Adrenal gland (tissue), 12 donors: ENCODE results near the gene ENTR1. TPM values are rescaled to one million over a fixed set of nuclear protein-coding genes. Genes with fewer than 3 reads are reported as not detected.
A peak's percentile ranks its signal among the peaks of the same experiment; 100 is the strongest.

Experiments
- DNase-seq, 7 donors: peaks; one replicate each; pipeline ENCODE4 v3.0.0-alpha.2; 2019 to 2020
- H3K27ac ChIP-seq, 5 donors: fragments of 200-600 bp; sonication (generic) in 4 of 5; 1 replicate in 3 of 5; 2 replicates in 2 of 5; pipeline versions ENCODE4 v1.5.1 to v1.8.0; 2016 to 2020; ENCODE audit warnings: mild to moderate bottlenecking in 1 of 5
- H3K27me3 ChIP-seq: fragments of 200-600 bp; 2 replicates; pipeline ENCODE4 v1.8.0; 2021
- H3K36me3 ChIP-seq, 2 donors: fragments of 200-600 bp; replicated peaks in 1 of 2; 1 replicate in 1 of 2; 2 replicates in 1 of 2; pipeline versions ENCODE4 v1.5.1 to v1.8.0; 2018 to 2022
- H3K4me1 ChIP-seq, 2 donors: fragments of 200-600 bp; replicated peaks in 1 of 2; 1 replicate in 1 of 2; 2 replicates in 1 of 2; pipeline versions ENCODE4 v1.5.1 to v1.8.0; 2018 to 2021
- H3K4me3 ChIP-seq, 4 donors: fragments of 200-600 bp; sonication (generic) in 3 of 4; one replicate each; pipeline ENCODE4 v1.5.1; 2016 to 2018
- H3K9me3 ChIP-seq, 3 donors: fragments of 200-600 bp; sonication (generic) in 1 of 3; replicated peaks in 1 of 3; 1 replicate in 2 of 3; 2 replicates in 1 of 3; pipeline versions ENCODE4 v1.5.1 to v1.8.0; 2016 to 2021
- POLR2A ChIP-seq, 2 donors: fragments of 450-650 bp; IDR thresholded peaks; one replicate each; pipeline ENCODE4 v1.6.1; 2017; ENCODE audit warnings: antibody characterized with exemption in 2 of 2, mild to moderate bottlenecking in 2 of 2, moderate library complexity in 1 of 2
- WGBS, 4 donors: extraction: QIAGEN DNeasy Blood & Tissue Kit in 2 of 4; methylation state at CpG; one replicate each; pipeline versions ENCODE4 v1.1.5 to v1.1.7; 2013 to 2017; 5-methylcytosine and 5-hydroxymethylcytosine counted together
- intact Hi-C, 2 donors: fragments of 100-400 bp; cut with DNase I; formaldehyde crosslinking; loops; one replicate each; pipeline versions ENCODE4 v1.14.1 to v1.15.0; 2022 to 2023
- polyA plus RNA-seq, 3 donors: library from polyadenylated mRNA; stranded (reverse); fragments of 200-250 nt in 2 of 3; fragments of 350-450 nt in 1 of 3; fragmentation: Illumina TruSeq in 1 of 3; extraction: RNeasy Lipid Tissue Mini Kit (QIAGEN cat#74804) in 1 of 3; gene quantifications; one replicate each; pipeline ENCODE4 v1.2.3, GENCODE V29; 2013 to 2014
- total RNA-seq, 9 donors: library from RNA; depleted of rRNA in 4 of 9; stranded (reverse); fragments of >200 nt in 4 of 9; fragments of 120-200 nt in 1 of 9; fragmentation: NEBNext Ultra II Directional in 1 of 9; extraction: Animal tissue kit (Norgen Biotek cat#: 25700) in 1 of 9; gene quantifications; one replicate each; pipeline versions ENCODE4 v1.1.0 to v1.2.4, GENCODE V29; 2013 to 2023
- TF ChIP-seq, protein P1 (sequence below), 6 experiments: fragments of 450-650 bp in 4 of 6; fragments of 200-600 bp in 2 of 6; sonication (generic) in 1 of 6; IDR thresholded peaks; 1 replicate in 5 of 6; 2 replicates in 1 of 6; pipeline versions ENCODE4 v1.5.1 to v1.8.0; 2016 to 2021; ENCODE audit warnings: antibody characterized with exemption in 6 of 6, mild to moderate bottlenecking in 2 of 6, moderate library complexity in 1 of 6
- donor health status: healthy with polysubstance abuse.
- donor health status: Bipolar disorder and iron deficiency.
- donor health status: DM: yes; HTN: yes; CAD: no.
- donor health status: DM: no; HTN: no; CAD: no.
- donor health status: DM: no; HTN: no; CAD: no.
- donor health status: DM: yes; HTN: yes; CAD: no.

ENTR1 gene
- total and polyA plus RNA-seq, 12 donors = 13.3 to 48.4 (median 34.1) TPM

DNA sequence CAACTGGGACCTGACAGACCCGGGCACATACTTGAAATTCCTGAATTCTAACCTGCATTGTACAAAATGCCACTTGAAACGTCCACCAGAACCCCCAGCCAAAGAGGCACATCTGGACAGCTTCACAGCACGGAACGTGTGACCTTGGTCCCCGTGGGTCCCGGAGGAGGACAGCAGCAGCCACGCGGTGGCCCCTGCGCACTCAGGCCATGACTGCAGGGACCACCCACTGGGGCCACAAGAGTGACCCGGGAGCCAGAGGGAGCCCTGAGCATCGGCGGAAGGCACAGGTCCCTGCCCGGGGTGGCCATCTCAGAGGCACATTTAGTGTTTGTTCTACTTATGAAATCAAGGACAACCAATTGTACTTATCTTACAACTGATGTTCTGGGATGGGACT lies 8.3 kb downstream of the ENTR1 start:
- 60 to 65% (median 62%) methylated on average over 11 to 13 of the region's 13 CpGs for WGBS, 4 donors
- intact Hi-C loops = loop anchor here (5.0 kb wide), 1 partner anchor 65 kb away; no protein-coding TSS in a partner anchor
- Histone ChIP-seq H3K27ac (no peak overlapping the region), H3K36me3 (peaks cover 0 to 33% of the 10 kb centered on the region in 2 donors), H3K4me3 (no peak overlapping the region), H3K4me1 (peaks cover 9 to 17% of the 10 kb centered on the region in 2 donors), H3K27me3 (no peaks in the 10 kb centered on the region), H3K9me3 (no peaks in the 10 kb centered on the region)
- no peak for TF ChIP-seq POLR2A (IDR thresholded peaks at IDR 0.05)
- TF ChIP-seq, protein P1, sequence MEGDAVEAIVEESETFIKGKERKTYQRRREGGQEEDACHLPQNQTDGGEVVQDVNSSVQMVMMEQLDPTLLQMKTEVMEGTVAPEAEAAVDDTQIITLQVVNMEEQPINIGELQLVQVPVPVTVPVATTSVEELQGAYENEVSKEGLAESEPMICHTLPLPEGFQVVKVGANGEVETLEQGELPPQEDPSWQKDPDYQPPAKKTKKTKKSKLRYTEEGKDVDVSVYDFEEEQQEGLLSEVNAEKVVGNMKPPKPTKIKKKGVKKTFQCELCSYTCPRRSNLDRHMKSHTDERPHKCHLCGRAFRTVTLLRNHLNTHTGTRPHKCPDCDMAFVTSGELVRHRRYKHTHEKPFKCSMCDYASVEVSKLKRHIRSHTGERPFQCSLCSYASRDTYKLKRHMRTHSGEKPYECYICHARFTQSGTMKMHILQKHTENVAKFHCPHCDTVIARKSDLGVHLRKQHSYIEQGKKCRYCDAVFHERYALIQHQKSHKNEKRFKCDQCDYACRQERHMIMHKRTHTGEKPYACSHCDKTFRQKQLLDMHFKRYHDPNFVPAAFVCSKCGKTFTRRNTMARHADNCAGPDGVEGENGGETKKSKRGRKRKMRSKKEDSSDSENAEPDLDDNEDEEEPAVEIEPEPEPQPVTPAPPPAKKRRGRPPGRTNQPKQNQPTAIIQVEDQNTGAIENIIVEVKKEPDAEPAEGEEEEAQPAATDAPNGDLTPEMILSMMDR (IDR thresholded peaks at IDR 0.05) = no peak
- no peak for DNase-seq

DNA sequence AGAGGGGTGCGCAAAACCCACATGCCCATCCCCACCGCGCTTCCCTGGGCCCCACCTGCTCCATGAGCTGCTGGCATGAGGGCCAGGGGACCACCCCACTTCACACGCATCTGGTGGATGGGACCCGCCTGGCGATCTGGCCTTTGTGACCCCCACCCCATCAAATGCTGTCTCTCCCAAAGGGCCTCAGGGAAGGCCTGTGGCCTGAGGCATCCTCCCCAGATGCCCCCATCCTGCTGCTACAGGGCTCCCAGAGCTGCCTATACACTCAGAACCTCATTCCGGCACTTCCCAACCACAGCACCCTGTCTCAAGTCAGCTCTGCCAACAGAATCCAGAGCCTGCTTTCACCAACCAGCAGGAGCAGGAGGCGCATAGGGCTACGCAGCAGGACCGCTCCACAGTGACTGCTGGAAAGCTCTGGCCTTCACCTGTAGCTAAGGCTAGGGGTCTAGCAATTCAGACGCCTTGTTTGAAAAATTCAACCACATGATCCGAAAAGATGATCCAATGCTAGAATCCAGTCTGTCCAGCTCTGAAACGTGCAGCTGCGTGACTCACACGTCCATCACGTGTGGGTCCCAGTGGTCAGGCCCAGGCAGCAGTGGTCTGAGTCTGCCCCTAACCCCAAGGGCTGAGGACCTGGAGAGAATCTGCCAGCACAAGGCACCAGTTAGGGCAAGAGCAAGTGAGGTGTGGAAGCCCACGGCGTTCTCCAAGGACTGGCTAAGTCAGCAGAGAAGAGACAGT lies 9.1 kb downstream of the ENTR1 start:
- intact Hi-C loops = loop anchor here (2.0 to 5.0 kb wide), 2 partner anchors 64 to 89 kb away; no protein-coding TSS in a partner anchor
- H3K27me3 ChIP-seq = no peaks in the 10 kb centered on the region
- DNase-seq = no peak
- H3K9me3 ChIP-seq = no peaks in the 10 kb centered on the region
- peaks cover 9 to 17% of the 10 kb centered on the region in 2 donors for H3K4me1 ChIP-seq
- no peak overlapping the region for H3K4me3 ChIP-seq
- H3K27ac ChIP-seq = no peak overlapping the region
- peaks cover 0 to 33% of the 10 kb centered on the region in 2 donors for H3K36me3 ChIP-seq
- TF ChIP-seq, protein P1 (IDR thresholded peaks at IDR 0.05) = no peak
- TF ChIP-seq POLR2A (IDR thresholded peaks at IDR 0.05) = no peak
- 86 to 93% (median 88%) methylated on average over 15 to 18 of the region's 18 CpGs for WGBS, 4 donors

DNA sequence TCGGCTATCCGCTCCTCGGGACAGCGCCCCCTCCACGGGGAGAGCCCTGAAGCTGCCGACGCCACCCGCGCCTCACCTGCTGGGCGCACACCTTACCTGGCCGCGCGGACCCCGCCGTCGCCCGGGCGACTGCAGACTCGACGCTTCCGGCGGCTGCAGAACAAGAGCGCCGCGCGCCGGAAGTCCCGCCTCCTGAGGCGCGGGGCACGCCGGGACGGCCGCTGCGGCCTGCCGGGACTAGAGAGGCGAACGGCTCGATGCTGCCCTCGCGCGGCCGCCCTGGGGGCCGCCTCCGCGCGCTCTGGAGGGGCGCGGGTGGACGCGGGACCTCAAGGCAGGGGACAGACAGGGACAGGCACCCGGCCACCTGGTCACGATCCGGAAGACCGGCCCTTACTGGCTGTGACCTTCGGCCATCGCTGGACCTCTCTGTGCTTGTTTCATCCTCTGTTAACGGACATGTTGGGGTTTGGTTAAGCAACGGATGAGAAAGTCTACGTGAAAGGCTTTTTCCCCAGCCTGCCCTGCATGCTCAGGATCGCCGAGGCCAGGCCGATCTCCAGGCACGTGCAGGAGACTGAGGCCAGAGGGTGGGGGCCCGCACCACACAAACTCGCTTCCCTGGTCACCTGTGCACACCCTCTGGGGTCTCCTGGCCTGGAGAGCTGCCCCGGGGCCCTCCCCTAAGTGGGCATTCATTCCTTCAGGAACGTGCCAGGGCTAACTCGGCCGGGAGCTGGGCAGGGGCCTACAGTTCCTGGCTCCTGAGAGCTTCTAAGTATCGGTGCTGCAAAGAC lies 10.2 kb downstream of the ENTR1 start, which contains the start of gene SNAPC4:
Gene SNAPC4, minus strand, starts transcription at position 133 of the 797 bp plus-strand sequence. CDS start 1,742 bp downstream, outside the sequence.
- peak; percentile 74 to 88 (median 83) for DNase-seq
- peak within 1 kb of the TSS in 1 of 5 donors; percentile 54 for H3K27ac ChIP-seq
- TF ChIP-seq POLR2A (IDR thresholded peaks at IDR 0.05) = no peak
- TF ChIP-seq, protein P1 (IDR thresholded peaks at IDR 0.05) = peak; percentile 54 to 96 (median 80)
- H3K27me3 ChIP-seq = no peaks in the 10 kb centered on the region
- WGBS, 4 donors = 5 to 26% (median 7%) methylated on average over 7 to 71 of the region's 71 CpGs
- H3K4me1 ChIP-seq = peaks cover 9 to 17% of the 10 kb centered on the region in 2 donors
- intact Hi-C loops = loop anchor here (2.0 to 5.0 kb wide), 2 partner anchors 63 to 87 kb away; no protein-coding TSS in a partner anchor
- peak within 1 kb of the TSS; percentile 36 to 99 (median 82) for H3K4me3 ChIP-seq
- H3K9me3 ChIP-seq = no peaks in the 10 kb centered on the region
- peaks cover 0 to 34% of the 10 kb centered on the region in 2 donors for H3K36me3 ChIP-seq
